Stimulated activated CD4-positive, alpha-beta T cell treated with anti-CD3 and anti-CD28 coated beads, TNF-alpha, amount 100 ng/mL, for 1 hour (primary cell): Measurements from ENCODE around the gene ITPR1.

Source experiments
- DNase-seq, 3 donors: peaks; one replicate each; pipeline ENCODE4 v3.0.0-alpha.2; 2020; ENCODE audit warnings: low read depth in 3 of 3, low spot score in 1 of 3

ITPR1 gene

DNA sequence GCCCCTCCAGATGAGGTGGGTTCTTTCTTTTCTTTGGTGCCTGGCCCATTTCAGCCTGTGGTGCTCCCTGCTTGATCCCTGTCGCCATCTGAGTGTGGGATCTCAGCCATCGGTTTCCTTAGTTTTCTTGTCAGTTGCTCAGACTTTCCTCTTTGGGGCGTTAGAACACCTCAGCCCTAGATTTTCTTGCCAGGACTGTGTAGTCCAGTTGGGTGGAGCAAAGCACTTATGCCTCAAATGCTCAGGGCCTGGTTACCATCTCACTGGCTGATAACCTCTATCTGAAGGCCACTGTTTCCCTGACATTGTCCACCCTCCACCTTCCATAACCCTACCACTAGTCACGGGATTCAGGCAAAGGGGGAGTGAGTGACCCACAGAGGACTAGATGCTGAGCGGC is 277.4 kb downstream of the ITPR1 start:
- DNase-seq: no peak

DNA sequence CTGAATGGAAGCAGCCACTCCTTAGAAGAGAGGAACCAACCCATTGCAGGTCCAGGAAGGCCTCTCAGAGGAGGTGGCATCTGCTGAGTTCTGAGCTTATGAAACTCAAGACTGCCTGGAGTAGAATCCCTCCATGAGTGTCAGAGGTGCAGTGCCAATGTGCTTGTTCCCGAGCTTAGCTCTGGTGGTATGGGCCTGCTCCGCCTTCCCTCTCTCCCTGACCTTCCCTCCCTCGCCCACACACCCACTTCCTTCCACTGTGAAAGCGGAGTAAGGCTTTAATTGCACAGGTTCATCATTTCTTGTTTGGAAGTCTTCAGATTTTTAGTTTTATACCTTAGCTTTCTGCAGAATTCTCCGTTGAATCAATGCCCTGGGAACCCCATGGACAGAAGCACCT is 278.1 kb downstream of the ITPR1 start:
- DNase-seq: no peak

GRCh38 chr3:4772171-4772804 is 279.1 kb downstream of the ITPR1 start:
- DNase-seq: no peak

DNA sequence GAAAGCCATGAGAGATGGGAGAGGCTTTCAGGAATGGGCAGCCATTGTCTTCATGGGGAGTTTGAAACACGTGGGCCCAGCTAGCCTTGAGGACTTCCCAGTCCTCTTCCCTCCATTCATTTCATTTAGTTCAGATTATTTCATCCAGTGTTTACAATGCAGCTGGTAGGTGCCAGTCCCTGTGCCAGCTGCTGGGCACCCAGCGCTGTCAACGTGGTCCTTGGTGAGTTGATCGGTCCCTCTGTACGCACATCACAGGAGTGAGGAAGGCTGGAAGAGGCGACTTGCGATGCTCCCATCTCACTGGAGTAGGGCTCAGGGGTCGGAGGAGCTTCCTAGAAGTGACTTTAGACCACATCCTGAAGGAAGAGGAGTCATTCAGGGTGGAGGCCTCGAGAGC is 279.7 kb downstream of the ITPR1 start:
- no peak for DNase-seq

- no peak for DNase-seq
Observed at GRCh38 chr3:4773583-4773982, 280.4 kb downstream of the ITPR1 start.

DNA sequence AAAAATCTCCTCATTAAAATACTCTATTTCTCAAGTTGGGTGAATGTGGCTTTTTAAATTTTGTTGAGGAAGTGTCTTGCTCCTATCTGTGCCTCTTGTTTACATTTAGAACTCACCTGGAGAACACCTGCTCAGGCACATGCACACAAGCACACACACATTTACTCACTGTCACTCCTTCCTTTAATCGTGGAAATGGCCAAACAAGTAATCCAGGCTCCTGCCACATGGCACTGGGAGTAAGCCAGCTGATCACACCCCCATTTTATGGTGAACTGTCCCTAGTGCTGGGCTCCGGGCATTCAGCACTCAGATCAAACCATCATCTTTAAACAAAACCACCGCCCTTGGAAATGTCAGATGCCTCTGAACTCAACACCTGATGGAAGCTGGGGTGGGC is 281.4 kb downstream of the ITPR1 start:
- no peak for DNase-seq

- no peak for DNase-seq
Observed at GRCh38 chr3:4776399-4776979, 283.3 kb downstream of the ITPR1 start.

DNA sequence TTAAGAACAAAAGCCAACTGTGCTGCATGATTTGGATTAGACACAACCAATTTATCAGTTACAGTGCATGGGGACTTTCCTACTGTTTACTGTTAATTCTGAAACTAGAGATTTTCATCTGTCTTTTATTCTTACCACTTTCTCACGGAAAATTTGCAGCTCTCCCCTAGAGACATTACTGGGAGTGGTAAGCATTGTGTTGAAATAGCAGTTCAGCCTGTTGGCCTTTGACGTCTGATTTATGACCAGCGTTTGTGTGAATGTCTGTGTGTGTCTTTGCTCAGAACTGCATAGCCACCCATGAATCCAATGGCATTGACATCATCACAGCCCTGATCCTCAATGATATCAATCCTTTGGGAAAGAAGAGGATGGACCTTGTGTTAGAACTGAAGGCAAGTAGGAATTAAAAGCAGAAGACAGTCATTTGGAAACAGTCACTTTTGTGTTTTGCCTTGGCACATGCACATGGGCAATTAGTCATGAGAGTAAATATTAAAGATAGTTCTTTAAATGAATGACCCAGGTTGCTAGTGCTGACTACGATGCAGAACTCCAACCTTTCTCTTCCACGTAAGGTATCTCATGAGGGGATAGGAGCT is 283.9 kb downstream of the ITPR1 start:
- DNase-seq: no peak

DNA sequence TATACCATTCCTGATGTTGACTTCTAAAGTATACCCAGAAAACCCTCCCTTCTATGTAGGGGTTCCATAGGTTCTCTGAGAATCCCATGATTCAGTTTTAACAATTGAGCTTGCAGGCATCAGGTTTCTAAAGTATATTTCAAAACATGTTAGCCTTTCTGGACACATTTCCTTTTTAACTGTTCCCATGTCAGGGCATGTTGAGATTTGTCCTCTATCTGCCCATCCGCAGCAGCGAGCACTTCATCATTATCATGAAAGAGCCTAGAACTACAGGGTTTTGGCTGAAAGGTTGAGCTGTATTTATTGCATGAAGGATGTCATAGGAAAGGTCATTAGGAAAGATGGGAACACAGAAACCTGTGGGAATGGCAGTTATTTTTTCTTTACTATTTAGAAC is 285.0 kb downstream of the ITPR1 start:
- no peak for DNase-seq

DNA sequence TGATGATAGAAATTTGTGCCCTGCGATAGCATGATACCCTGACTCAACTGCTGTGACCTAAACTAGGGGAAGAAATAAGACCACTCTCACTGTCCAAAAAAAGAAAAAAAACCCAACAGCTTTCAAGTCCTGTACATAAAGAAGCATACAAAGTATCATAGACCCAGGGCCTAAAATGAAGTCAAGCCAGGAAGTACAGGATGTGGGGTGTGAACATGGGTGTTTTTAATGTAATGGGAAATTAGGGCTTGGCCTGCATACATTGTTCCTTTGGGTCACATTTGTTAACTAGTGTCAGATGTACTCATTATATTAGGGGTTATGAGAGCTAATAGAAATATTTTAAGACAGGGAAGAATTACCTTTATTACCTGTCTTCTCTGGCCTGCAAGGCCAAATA is 285.6 kb downstream of the ITPR1 start:
- no peak for DNase-seq

GRCh38 chr3:4780545-4780957 is 287.4 kb downstream of the ITPR1 start:
- no peak for DNase-seq

- no peak for DNase-seq
Observed at GRCh38 chr3:4782095-4782494, 288.9 kb downstream of the ITPR1 start.

- no peak for DNase-seq
Observed at GRCh38 chr3:4785551-4785950, 292.4 kb downstream of the ITPR1 start.

DNA sequence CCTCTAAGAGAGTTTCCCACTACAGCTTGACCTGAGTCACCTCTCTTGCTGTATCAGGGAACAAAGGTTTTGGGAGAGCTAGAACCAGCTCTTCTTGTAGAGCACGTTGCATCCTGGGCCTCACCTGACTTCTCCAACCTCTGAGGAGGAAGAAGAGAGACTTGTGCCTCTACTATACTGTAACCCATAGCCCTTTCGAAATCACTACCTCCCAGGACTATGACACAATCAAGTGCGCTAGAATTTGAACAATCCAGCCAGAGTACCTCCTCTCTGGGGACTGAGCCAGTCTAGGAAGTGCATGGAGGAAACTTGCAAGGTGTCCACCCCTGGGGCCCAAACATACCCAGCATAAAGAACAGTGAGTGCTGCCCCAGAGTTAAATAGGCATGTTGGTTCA is 293.3 kb downstream of the ITPR1 start:
- DNase-seq: no peak

GRCh38 chr3:4791358-4791757 is 298.2 kb downstream of the ITPR1 start:
- DNase-seq: no peak

DNA sequence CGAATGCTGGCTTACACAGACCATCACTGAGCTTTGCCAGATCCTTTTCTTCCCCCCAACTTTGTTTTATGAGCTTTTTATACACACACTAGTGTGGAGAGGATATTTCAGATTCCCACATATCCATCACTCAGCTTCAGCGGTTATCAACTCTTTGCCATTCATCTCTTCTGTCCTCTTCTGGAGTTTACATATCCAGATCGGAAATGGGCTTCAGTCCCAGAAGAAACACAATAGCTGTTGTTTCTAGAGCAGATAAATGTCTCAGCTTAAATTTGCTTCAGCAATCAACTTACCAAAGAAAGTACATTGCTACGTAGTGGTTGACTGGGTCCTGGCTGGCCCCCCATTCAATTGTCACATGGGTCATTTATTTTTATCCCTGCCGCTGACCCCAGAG is 300.2 kb downstream of the ITPR1 start:
- no peak for DNase-seq

DNA sequence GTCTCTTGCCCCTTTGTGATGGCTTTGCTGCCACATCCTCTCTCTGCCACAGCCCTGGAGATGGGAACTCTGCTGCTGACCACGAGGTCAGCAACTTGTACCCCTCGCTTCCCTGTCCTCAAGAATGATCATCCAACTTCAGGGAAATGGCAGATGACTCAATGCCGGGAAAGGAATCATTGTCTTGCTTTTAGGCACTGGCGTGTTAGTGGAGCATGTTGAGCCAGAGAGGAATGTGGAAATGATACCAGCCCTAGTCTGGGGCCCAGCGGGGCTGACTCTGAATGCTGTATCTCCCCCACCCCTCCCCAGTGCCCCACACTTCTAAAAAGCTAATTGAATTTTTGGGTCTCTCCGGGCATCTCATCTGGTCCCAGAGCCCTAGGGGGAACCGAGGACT is 301.2 kb downstream of the ITPR1 start:
- no peak for DNase-seq

GRCh38 chr3:4794798-4795197 is 301.6 kb downstream of the ITPR1 start:
- DNase-seq: no peak

DNA sequence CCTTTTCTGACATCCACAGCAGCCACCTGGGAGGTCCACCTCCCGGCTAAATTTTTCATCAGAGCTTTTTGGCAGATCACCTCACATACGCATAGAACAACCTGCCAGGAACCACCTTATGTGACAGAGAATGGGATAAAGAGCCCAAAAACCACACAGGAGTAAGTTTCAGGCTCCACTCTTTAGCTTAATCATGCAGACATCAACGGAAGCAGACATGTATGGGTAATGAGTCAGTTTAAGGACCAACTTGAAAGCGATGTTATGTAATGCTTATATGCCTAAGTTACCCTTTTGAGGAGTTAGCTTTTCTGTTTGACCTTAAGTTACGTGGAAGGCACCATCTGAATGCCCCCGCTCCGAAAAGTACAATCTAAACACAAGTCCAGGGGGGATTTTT is 302.8 kb downstream of the ITPR1 start:
- DNase-seq: no peak

GRCh38 chr3:4797201-4797705 is 304.1 kb downstream of the ITPR1 start:
- no peak for DNase-seq

DNA sequence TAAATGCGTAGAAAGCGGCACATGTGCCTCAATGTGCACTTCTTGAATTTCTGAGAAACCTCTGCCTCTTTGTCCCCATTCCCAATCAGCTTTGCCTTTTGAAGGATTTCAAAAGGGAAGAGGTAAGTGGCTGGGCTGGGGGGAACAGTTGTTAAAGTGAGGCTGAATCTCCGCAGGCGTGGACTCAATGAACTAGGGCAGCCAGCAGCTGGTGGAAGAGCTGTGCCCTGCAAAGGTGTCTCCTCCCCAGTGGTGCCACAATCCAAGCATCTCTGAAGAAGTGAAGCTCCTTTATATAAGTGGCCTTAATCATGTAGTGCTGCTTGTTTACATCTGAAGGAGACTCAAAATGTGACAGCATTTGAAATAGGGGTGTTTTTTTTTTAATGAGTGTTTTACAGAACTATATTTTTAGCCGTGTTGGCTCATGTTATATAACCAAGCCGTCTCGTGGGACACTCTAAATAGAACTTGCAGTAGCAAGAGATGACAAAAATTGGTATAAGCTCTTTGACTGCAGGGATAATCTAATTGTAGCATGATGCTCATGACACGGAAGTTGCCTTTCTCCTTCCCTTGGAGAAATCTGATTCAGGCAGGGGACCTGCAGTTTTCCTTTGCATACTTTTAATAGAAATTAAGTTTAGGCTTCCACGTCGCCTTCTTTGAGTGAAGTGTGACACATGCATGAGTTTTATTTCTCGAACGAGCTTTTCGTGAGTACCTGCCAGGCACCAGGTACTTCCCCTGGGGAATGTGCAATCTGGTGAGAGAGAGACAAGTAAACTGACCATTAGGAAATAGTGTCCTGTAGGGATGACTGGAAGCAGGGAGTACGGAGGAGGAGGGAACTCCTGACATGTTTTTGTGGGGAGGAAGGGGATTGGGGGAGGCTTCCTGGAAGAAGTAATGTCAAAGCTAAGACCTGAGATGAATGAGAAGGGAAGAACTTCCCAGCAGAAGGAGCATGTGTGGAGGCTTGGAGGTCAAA is 306.4 kb downstream of the ITPR1 start:
- no peak for DNase-seq

- no peak for DNase-seq
Observed at GRCh38 chr3:4800595-4800994, 307.4 kb downstream of the ITPR1 start.
